Mucosa of stomach (tissue), 1 donor: Measurements from ENCODE around the gene AGAP2.
A peak's percentile ranks its signal among the peaks of the same experiment; 100 is the strongest.

Experiments
- H3K27me3 ChIP-seq: one replicate; pipeline ENCODE4 v1.7.0; 2013; ENCODE audit warnings: mild to moderate bottlenecking, low read length; ENCODE audit not compliant: control insufficient read depth, insufficient read depth
- H3K36me3 ChIP-seq: one replicate; pipeline ENCODE4 v1.7.0; 2013; ENCODE audit warnings: low read length; ENCODE audit not compliant: control insufficient read depth, insufficient read depth
- H3K4me1 ChIP-seq: one replicate; pipeline ENCODE4 v1.7.0; 2013; ENCODE audit warnings: mild to moderate bottlenecking, low read length; ENCODE audit not compliant: control insufficient read depth, insufficient read depth
- H3K4me3 ChIP-seq: one replicate; pipeline ENCODE4 v1.7.0; 2013; ENCODE audit warnings: low read length
- H3K9ac ChIP-seq: one replicate; pipeline ENCODE4 v1.7.0; 2013; ENCODE audit warnings: mild to moderate bottlenecking, low read length, moderate library complexity
- H3K9me3 ChIP-seq: one replicate; pipeline ENCODE4 v1.7.0; 2013; ENCODE audit warnings: mild to moderate bottlenecking, low read length, moderate library complexity; ENCODE audit not compliant: control insufficient read depth
- donor health status: Pancreatic carcinoma.

The AGAP2 gene

DNA sequence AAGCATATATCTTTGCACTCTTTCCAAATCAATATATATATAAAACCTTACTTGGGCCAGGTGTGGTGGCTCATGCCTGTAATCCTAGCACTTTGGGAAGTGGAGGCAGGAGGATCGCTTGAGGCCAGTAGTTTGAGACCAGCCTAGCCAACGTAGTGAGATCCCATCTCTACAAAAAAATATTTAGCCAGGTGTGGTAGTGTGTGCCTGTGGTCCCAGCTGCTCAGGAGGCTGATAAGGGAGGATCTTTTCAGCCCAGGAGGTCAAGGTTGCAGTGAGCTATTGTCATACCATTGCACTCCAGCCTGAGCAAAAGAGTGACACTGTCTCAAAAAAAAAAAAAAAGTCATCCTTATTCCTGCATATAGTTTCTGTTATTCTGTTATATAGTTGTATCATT, 30.2 kb downstream of the AGAP2 start:
- Histone ChIP-seq H3K9ac (no peak overlapping the region), H3K36me3 (peaks cover 4% of the 10 kb centered on the region), H3K9me3 (no peaks in the 10 kb centered on the region), H3K27me3 (no peaks in the 10 kb centered on the region), H3K4me3 (no peak overlapping the region), H3K4me1 (no peaks in the 10 kb centered on the region)

DNA sequence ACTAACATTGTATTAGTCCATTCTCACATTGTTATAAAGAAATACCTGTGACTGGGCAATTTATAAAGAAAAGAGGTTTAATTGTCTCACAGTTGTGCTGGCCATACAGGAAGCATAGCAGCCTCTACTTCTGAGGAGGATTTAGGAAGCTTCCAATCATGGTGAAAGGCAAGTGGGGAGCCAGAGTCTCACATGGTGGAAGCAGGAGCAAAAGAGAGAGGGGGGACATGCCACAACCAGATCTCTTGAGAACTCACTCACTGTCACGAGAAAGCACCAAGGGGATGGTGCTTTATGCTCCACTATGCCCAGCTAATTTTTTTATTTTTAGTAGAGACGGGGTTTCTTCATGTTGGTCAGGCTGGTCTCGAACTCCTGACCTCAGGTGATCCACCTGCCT, 31.3 kb downstream of the AGAP2 start:
- no peaks in the 10 kb centered on the region for H3K4me1 ChIP-seq
- no peak overlapping the region for H3K4me3 ChIP-seq

DNA sequence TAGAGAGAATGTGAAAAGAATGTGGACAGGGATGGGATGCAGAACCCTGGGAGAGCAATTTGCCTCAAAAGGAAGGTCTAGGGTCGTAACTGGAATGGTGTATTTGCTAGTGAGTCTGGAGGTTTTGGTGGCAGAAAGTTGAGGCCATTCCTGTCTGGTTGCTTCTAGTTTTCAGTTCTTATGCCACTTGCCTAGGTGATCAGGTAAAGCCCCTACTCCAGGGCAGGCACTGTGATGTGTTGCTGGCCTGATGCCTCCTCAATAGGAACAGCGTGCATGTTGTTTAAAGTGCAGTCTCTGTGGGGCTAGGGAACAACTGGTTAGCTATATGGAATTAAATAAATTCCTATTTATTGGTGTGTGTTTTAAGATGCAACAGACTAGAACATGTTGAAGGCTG, 38.2 kb downstream of the AGAP2 start:
- H3K27me3 ChIP-seq = no peaks in the 10 kb centered on the region
- no peak overlapping the region for H3K4me3 ChIP-seq
- H3K9me3 ChIP-seq = no peaks in the 10 kb centered on the region
- no peak overlapping the region for H3K9ac ChIP-seq
- no peaks in the 10 kb centered on the region for H3K4me1 ChIP-seq
- peaks cover 16% of the 10 kb centered on the region for H3K36me3 ChIP-seq

More for the DNA sequence above, 31.3 kb downstream of the AGAP2 start:
- peaks cover 6% of the 10 kb centered on the region for H3K36me3 ChIP-seq
- no peaks in the 10 kb centered on the region for H3K9me3 ChIP-seq
- no peaks in the 10 kb centered on the region for H3K27me3 ChIP-seq
- no peak overlapping the region for H3K9ac ChIP-seq

DNA sequence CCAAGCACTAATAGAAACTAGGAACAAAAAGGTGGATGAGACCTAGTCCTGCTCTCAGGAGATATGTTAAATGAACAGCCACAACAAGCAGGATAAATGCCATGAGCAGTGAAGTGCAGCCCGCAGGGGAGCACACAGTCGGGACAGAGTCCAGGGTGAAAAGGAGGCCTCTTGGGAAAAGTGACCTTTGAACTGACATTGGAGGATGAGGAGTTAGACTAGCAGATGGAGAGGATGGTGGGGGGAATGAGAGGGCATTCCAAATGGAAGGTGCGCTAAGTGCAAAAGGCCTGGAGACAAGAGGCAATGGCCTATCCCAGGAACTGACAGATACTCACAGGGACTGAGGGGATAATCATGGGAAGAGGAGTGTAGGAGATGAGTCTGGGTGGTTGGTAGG, 40.1 kb downstream of the AGAP2 start:
- Histone ChIP-seq H3K27me3 (no peaks in the 10 kb centered on the region), H3K9me3 (no peaks in the 10 kb centered on the region), H3K4me3 (no peak overlapping the region), H3K9ac (no peak overlapping the region), H3K4me1 (peaks cover 7% of the 10 kb centered on the region), H3K36me3 (peaks cover 13% of the 10 kb centered on the region)

DNA sequence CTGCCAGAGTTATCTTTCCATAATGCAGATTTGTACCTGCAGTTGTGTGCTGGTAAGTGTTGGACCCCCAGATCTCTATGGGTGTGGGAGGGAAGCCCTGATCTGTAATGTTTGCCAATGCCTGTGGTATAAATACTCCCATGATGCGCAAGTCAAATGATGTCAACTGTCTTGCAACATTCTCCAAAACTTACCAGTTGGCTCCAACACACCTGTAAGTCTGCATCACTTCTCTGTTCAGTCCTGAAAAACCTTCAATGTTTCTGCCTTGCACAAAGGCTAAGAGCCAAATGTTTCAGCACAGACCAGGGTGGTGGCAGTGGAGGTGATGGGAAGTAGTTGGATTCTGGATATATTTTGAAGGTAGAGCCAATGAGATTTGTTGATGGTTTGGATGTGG, 41.5 kb downstream of the AGAP2 start:
- Histone ChIP-seq H3K4me1 (peaks cover 7% of the 10 kb centered on the region), H3K9ac (no peak overlapping the region), H3K36me3 (peaks cover 10% of the 10 kb centered on the region), H3K27me3 (no peaks in the 10 kb centered on the region), H3K4me3 (no peak overlapping the region), H3K9me3 (no peaks in the 10 kb centered on the region)

DNA sequence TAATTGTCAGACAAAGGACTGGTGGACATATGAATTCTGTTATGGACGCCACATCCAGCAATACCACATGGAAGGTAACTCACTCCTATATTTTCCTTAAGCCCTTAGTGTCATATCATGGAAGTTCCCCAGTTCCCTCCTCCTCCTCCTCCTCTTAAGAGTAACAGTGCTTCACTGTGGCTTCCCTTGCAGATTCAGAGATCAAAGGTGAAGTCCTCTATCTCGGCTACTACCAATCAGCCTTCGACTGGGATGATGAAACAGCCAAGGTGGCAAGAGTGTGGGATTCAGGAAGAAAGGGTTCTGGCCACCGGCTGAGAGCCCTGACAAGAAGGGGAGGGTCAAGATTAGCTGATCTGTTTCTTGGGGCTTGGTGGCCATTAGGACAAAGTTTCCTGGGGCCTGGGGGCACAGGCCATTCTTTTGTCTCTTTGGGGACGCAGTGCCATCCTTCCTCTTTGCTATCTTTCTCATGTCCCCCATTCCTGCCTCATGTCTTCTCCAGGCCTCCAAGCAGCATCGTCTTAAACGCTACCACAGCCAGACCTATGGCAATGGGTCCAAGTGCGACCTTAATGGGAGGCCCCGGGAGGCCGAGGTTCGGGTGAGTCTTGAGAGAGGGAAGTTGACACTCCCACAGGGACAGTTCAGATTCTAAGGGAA, 42.6 kb downstream of the AGAP2 start:
- peaks cover 7% of the 10 kb centered on the region for H3K4me1 ChIP-seq
- H3K4me3 ChIP-seq = no peak overlapping the region
- H3K9me3 ChIP-seq = no peaks in the 10 kb centered on the region

DNA sequence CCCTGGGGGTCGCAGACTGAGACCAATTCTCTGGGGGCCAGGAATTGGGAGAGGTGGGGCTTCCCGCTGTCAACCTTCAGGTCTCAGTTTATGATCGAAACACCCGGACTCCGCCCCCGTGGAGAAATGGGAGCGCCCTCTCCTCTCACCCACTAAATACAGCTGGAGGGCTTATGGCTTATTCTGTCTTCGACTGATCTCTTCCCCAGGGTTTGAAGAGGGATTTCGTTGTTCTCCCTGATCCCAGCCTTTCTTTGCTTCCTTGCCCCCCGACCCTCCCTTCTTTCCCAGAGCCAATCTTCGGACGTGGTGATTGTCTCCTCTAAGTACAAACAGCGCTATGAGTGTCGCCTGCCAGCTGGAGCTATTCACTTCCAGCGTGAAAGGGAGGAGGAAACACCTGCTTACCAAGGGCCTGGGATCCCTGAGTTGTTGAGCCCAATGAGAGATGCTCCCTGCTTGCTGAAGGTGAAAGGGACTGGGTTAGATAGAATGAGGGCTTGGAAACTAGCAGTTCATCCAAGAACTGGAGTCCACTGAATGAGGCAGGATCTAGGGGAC, 44.0 kb downstream of the AGAP2 start:
- Histone ChIP-seq H3K9me3 (no peaks in the 10 kb centered on the region), H3K4me3 (peak overlapping the region; percentile 71), H3K4me1 (peaks cover 7% of the 10 kb centered on the region), H3K36me3 (peaks cover 10% of the 10 kb centered on the region), H3K27me3 (no peaks in the 10 kb centered on the region), H3K9ac (peak overlapping the region; percentile 90)

More for the DNA sequence above, 42.6 kb downstream of the AGAP2 start:
- H3K27me3 ChIP-seq = no peaks in the 10 kb centered on the region
- H3K9ac ChIP-seq = no peak overlapping the region
- peaks cover 10% of the 10 kb centered on the region for H3K36me3 ChIP-seq

DNA sequence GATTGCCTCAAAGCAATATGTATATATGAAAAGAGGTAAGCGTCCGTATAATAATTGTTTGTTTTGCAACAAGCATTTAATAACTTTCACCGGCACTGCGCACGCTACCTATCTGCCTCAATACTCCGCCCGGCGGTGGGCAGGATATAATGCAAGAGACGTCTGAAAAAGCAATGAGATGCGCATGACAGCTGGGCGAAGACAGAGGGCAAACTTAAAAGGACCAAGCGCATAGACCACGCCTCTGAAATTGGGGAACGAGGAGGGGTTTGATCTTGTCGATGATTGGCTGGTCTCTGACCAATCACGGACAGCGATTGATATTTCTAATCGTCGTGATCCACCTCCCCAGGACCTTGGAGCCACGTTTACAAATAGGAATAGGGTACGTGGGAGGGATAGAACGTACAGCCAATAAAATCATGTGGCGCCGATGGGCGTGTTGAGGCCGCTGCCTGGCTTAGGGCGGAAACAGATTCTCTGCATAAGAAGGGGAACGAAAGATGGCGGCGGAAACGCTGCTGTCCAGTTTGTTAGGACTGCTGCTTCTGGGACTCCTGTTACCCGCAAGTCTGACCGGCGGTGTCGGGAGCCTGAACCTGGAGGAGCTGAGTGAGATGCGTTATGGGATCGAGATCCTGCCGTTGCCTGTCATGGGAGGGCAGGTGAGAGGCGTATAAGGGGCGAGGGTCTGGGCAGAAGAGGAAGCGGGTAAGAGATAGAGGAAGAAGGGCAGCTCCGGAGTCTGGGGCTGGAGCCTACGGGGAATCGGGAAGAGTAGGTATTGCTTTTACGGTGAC, 44.7 kb downstream of the AGAP2 start, which contains the start of gene OS9:
TSS of gene OS9 (plus strand) at position 474 of the 800 bp plus-strand sequence. CDS start at position 504, 30 bp downstream.
- H3K27me3 ChIP-seq = no peaks in the 10 kb centered on the region
- H3K9me3 ChIP-seq = no peaks in the 10 kb centered on the region
- H3K36me3 ChIP-seq = peaks cover 10% of the 10 kb centered on the region
- H3K4me1 ChIP-seq = peaks cover 7% of the 10 kb centered on the region
- H3K9ac ChIP-seq = peak within 1 kb of the TSS; percentile 90
- peak within 1 kb of the TSS; percentile 71 for H3K4me3 ChIP-seq

DNA sequence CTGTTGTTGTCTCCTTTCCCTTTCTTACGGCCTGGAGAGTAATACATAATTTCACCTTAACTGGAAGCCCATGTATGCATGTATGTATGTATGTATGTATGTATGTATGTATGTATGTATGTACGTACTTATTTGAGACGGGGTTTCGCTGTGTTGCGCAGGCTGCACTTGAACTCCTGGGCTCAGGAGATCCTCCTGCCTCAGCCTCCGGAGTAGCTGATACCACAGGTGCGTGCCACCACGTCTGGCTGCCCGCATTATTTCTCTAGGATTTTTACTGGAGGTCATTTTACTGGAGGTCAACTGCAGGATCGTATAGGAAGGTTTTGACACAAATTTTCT, 45.3 kb downstream of the AGAP2 start:
- Histone ChIP-seq H3K9me3 (no peaks in the 10 kb centered on the region), H3K4me1 (peaks cover 7% of the 10 kb centered on the region), H3K9ac (no peak overlapping the region), H3K4me3 (peak overlapping the region; percentile 71), H3K27me3 (no peaks in the 10 kb centered on the region), H3K36me3 (peaks cover 10% of the 10 kb centered on the region)

DNA sequence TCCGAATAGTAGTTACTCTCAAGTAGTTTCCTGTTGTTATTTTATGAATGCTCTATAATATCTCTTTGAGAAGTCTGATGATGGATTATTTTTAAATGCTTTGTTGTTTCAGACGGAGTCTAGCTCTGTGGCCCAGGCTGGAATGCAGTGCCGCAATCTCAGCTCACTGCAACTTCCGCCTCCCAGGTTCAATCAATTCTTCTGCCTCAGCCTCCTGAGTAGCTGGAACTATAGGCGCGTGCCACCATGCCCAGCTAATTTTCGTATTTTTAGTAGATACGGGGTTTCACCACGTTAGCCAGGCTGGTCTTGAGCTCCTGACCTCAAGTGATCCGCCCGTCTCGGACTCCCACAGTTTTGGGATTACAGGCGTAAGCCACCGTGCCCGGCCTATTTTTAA, 46.0 kb downstream of the AGAP2 start:
- Histone ChIP-seq H3K4me3 (no peak overlapping the region), H3K9me3 (no peaks in the 10 kb centered on the region), H3K9ac (no peak overlapping the region), H3K27me3 (no peaks in the 10 kb centered on the region), H3K4me1 (peaks cover 7% of the 10 kb centered on the region), H3K36me3 (peaks cover 7% of the 10 kb centered on the region)

DNA sequence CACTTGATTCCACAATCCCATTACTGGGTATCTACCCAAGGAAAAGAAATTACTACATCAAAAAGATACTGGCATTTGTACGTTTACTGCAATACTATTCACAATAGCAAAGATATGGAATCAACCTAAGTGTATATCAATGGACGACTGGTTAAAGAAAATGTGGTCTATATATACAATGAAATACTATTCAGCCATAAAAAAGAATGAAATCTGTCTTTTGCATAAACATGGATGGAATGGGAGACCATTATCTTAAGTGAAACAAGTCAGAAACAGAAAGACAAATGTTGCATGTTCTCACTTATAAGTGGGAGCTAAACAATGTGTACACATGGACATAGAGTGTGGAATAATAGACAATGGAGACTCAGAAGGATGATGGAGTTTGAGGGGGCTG, 49.6 kb downstream of the AGAP2 start:
- no peak overlapping the region for H3K9ac ChIP-seq
- H3K36me3 ChIP-seq = no peaks in the 10 kb centered on the region
- H3K4me3 ChIP-seq = no peak overlapping the region
- no peaks in the 10 kb centered on the region for H3K9me3 ChIP-seq
- no peaks in the 10 kb centered on the region for H3K4me1 ChIP-seq
- peaks cover 6% of the 10 kb centered on the region for H3K27me3 ChIP-seq

DNA sequence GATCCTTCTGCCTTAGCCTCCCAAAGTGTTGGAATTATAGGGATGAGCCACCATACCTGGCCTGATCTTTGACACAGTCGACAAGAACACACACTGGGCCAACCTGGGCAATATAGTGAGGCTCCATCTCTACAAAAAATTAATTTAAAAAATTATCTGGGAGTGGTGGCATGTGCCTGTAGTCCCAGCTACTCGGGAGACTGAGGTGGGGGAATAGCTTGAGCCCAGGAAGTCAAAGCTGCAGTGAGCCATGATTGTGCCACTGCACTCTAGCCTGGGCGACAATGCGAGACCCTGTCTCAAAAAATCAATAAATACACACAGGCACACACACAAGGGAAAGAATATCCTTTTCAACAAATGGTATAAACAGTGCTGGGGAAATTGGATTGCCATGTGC, 50.7 kb downstream of the AGAP2 start:
- no peaks in the 10 kb centered on the region for H3K9me3 ChIP-seq
- no peak overlapping the region for H3K4me3 ChIP-seq
- peaks cover 6% of the 10 kb centered on the region for H3K27me3 ChIP-seq
- no peak overlapping the region for H3K9ac ChIP-seq
- no peaks in the 10 kb centered on the region for H3K4me1 ChIP-seq
- H3K36me3 ChIP-seq = no peaks in the 10 kb centered on the region
